Measurements from ENCODE around the gene GID8. TPM values are rescaled to one million over a fixed set of nuclear protein-coding genes. Genes with fewer than 3 reads are reported as not detected.

The GID8 gene
- total and polyA plus RNA-seq, 4 experiments from 2014 or later = 11.2 to 47.8 (median 31.7) TPM

DNA sequence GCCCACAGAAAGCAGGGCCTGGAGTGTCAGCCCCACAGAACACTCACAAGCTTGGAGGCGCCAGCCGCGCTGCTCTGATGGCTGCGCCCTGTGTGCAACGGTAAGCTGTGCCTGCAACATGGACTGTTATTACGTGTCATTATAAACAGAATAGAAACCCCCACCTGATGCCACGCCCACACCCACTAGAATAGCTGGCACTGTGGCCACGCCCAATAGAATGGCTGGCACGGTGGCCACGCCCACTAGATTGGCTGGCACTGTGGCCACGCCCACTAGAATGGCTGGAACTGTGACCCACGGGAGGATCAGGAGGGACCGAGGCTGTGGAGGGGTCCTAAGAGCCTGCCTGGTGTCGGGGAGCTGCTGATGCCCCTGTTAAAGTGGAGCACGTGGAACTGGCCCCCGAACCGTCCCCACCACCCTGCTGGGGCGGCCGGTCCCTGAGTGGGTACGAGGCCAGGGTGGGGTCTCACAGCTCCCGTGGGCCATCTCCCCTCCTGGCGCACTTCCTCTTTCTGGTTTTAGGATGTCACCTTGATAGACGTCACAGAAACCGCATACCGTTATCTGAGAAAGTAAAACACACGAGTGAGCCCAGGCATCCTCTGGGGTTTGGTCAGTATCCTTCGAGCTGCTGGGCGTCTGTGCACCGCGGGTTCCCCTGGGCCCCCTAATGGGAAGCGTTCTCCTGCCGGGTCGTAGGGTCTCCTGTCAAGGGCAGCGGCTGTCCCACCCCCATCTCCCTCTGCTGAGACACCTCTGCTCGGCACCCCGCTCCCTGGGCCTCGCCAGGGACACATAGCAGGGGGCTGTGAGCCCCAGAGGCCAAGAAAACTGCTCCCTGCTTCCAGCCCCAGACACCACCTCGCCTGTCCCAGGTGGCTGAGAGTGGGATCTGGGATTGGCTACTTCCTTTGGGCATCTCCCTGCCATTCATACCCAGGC is 39.9 kb downstream of the GID8 start:
- POLR2A ChIA-PET (ENCODE audit: partially characterized antibody) = interaction anchor here (0.9 to 1.7 kb wide), 4 partner anchors 13 to 184 kb away, joined by 3 to 6 read pairs (median 4); no protein-coding TSS in a partner anchor
- Histone ChIP-seq H3K4me3 (ENCODE audit: low read length in 2 of 2) (peak overlapping the region in 1 of 2 donors; percentile 42), H3K36me3 (ENCODE audit: insufficient read depth, low read length) (no peaks in the 10 kb centered on the region), H3K27me3 (ENCODE audit: insufficient read depth, low read length) (peaks cover 32% of the 10 kb centered on the region), H3K27ac (ENCODE audit: low read depth, low read length) (no peak overlapping the region), H3K9me3 (ENCODE audit: control insufficient read depth in 1 of 2, low read length in 2 of 2) (no peaks in the 10 kb centered on the region), H3K4me1 (ENCODE audit: insufficient read depth, low read length) (peaks cover 47% of the 10 kb centered on the region)
- DNase-seq = peak; percentile 79 to 97 (median 84)
- Mint-ChIP-seq H3K4me3 (peak overlapping the region; percentile 66 to 84 (median 76)), H3K36me3 (no peaks in the 10 kb centered on the region), H3K27me3 (peaks cover 36 to 39% of the 10 kb centered on the region in 2 donors), H3K4me1 (peaks cover 11 to 61% (median 27%) of the 10 kb centered on the region in 4 donors), H3K9me3 (no peaks in the 10 kb centered on the region), H3K27ac (peak overlapping the region; percentile 79 to 96 (median 90))
- intact Hi-C loops (cut with micrococcal nuclease) = no loop called here
- CTCF ChIA-PET (ENCODE audit: partially characterized antibody) = interaction anchor here (0.7 to 1.5 kb wide), 4 partner anchors 9 to 85 kb away, joined by 3 to 7 read pairs (median 4); no protein-coding TSS in a partner anchor

DNA sequence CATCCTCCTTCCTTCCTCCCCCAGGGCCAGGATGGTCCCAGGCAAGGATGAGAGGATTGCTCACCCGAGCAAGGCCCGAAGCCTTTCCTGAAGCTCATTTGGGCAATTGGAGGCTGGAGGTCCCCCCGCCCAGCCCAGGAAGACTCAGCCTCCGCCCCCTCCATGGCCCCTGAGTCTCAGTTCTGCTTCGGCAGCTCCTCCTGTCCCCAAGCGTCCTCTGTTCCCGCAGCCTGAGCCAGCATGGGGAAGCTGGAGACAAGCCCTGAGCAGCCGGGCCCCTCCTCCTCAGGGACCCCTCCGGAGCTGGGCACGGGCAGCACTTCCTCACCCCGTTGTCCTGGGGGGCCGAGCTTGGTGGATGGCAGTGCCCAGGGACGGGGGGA is 40.6 kb downstream of the GID8 start:
- H3K4me1 Mint-ChIP-seq = peaks cover 14 to 65% (median 27%) of the 10 kb centered on the region in 4 donors
- H3K4me3 ChIP-seq (ENCODE audit: low read length in 2 of 2) = no peak overlapping the region
- peak overlapping the region in 2 of 8 donors; percentile 77 to 84 for H3K4me3 Mint-ChIP-seq
- CTCF ChIA-PET (ENCODE audit: partially characterized antibody) = interaction anchor here (1.0 to 2.3 kb wide), 3 partner anchors 9 to 85 kb away, joined by 3 to 12 read pairs (median 4); no protein-coding TSS in a partner anchor
- H3K27me3 ChIP-seq (ENCODE audit: insufficient read depth, low read length) = peaks cover 32% of the 10 kb centered on the region
- DNase-seq = peak in 1 of 5 donors; percentile 39
- no peaks in the 10 kb centered on the region for H3K9me3 ChIP-seq (ENCODE audit: control insufficient read depth in 1 of 2, low read length in 2 of 2)
- H3K27me3 Mint-ChIP-seq = peaks cover 38 to 39% of the 10 kb centered on the region in 2 donors
- H3K27ac Mint-ChIP-seq = peak overlapping the region in 6 of 7 donors; percentile 68 to 96 (median 91)
- H3K36me3 Mint-ChIP-seq = no peaks in the 10 kb centered on the region
- no peak overlapping the region for H3K27ac ChIP-seq (ENCODE audit: low read depth, low read length)
- POLR2A ChIA-PET (ENCODE audit: partially characterized antibody) = interaction anchor here (0.9 to 1.2 kb wide), 3 partner anchors 12 to 184 kb away, joined by 3 to 4 read pairs (median 3); no protein-coding TSS in a partner anchor
- H3K36me3 ChIP-seq (ENCODE audit: insufficient read depth, low read length) = no peaks in the 10 kb centered on the region
- intact Hi-C loops (cut with micrococcal nuclease) = no loop called here
- peaks cover 46% of the 10 kb centered on the region for H3K4me1 ChIP-seq (ENCODE audit: insufficient read depth, low read length)
- H3K9me3 Mint-ChIP-seq = no peaks in the 10 kb centered on the region

DNA sequence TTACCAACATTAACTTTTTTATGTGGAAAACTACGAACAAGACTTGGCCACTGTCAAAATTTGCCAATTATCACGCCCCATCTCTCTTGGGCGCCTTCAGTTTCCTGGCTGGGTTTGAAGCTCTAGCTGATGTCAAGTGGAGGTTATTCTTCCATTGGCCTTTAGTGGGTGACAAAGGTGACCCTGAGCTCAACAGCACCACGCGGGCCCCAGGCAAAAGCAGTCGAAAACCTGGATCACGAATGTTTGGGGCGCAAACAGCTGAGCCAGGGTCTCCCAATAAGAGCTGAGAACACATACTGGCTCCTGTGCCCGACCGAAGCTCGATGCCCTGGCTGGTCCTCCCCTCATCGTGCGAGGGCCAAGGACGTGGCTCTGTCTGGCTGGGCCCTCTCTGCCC is 41.4 kb downstream of the GID8 start:
- no peak for DNase-seq
- no peaks in the 10 kb centered on the region for H3K9me3 ChIP-seq (ENCODE audit: control insufficient read depth in 1 of 2, low read length in 2 of 2)
- Mint-ChIP-seq H3K4me3 (peak overlapping the region in 1 of 8 donors; percentile 52), H3K27me3 (peaks cover 39 to 40% of the 10 kb centered on the region in 2 donors), H3K9me3 (no peaks in the 10 kb centered on the region), H3K27ac (peak overlapping the region in 4 of 7 donors; percentile 32 to 73 (median 39)), H3K36me3 (no peaks in the 10 kb centered on the region), H3K4me1 (peaks cover 14 to 68% (median 27%) of the 10 kb centered on the region in 4 donors)
- H3K4me3 ChIP-seq (ENCODE audit: low read length in 2 of 2) = no peak overlapping the region
- no peaks in the 10 kb centered on the region for H3K36me3 ChIP-seq (ENCODE audit: insufficient read depth, low read length)
- ChIA-PET CTCF (ENCODE audit: partially characterized antibody) (interaction anchor here (1.3 to 2.3 kb wide), 2 partner anchors 30 to 78 kb away, joined by 3 to 12 read pairs; no protein-coding TSS in a partner anchor), POLR2A (ENCODE audit: partially characterized antibody) (interaction anchor here (1.1 to 1.4 kb wide), 2 partner anchors 60 to 122 kb away, joined by 3 to 5 read pairs; no protein-coding TSS in a partner anchor)
- intact Hi-C loops (cut with micrococcal nuclease) = no loop called here
- peaks cover 30% of the 10 kb centered on the region for H3K27me3 ChIP-seq (ENCODE audit: insufficient read depth, low read length)
- no peak overlapping the region for H3K27ac ChIP-seq (ENCODE audit: low read depth, low read length)
- peaks cover 46% of the 10 kb centered on the region for H3K4me1 ChIP-seq (ENCODE audit: insufficient read depth, low read length)

DNA sequence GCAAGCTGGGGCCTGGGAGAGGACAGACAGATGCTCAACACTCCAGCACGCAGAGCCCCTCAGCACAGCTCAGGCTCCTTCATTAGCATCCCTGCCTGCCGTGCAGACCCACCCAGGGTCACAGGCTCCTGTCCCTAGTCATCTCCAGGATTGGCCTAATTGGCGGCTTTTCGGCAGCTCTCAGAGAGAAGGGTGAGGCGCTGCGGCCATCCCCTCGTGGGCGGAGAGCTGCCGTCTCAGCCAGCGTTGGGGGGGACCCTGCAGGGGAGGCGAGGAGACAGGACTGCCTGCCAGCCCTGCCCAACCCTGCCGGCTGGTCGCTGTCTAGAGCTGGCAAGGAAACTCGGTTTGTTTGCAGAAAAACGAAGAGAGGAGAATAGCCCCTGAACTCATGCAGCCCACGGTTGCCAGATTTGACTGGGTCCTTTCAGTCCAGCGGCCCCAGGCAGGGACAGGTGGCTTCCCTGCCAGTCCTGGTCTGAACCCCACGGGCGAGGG is 42.0 kb downstream of the GID8 start:
- Histone ChIP-seq H3K36me3 (ENCODE audit: insufficient read depth, low read length) (no peaks in the 10 kb centered on the region), H3K27ac (ENCODE audit: low read depth, low read length) (no peak overlapping the region), H3K27me3 (ENCODE audit: insufficient read depth, low read length) (peaks cover 26% of the 10 kb centered on the region), H3K9me3 (ENCODE audit: control insufficient read depth in 1 of 2, low read length in 2 of 2) (no peaks in the 10 kb centered on the region), H3K4me1 (ENCODE audit: insufficient read depth, low read length) (peaks cover 46% of the 10 kb centered on the region), H3K4me3 (ENCODE audit: low read length in 2 of 2) (no peak overlapping the region)
- intact Hi-C loops (cut with micrococcal nuclease) = no loop called here
- no peak overlapping the region for H3K27ac Mint-ChIP-seq
- no peaks in the 10 kb centered on the region for H3K36me3 Mint-ChIP-seq
- DNase-seq = no peak
- H3K4me3 Mint-ChIP-seq = no peak overlapping the region
- peaks cover 14 to 62% (median 27%) of the 10 kb centered on the region in 4 donors for H3K4me1 Mint-ChIP-seq
- POLR2A ChIA-PET (ENCODE audit: partially characterized antibody) = interaction anchor here (0.6 to 1.4 kb wide), 3 partner anchors 61 to 1098 kb away, joined by 3 to 5 read pairs (median 3); no protein-coding TSS in a partner anchor
- peaks cover 34 to 40% of the 10 kb centered on the region in 2 donors for H3K27me3 Mint-ChIP-seq
- no peaks in the 10 kb centered on the region for H3K9me3 Mint-ChIP-seq
- CTCF ChIA-PET (ENCODE audit: partially characterized antibody) = interaction anchor here (0.9 to 2.3 kb wide), 4 partner anchors 7 to 79 kb away, joined by 3 to 12 read pairs (median 6); no protein-coding TSS in a partner anchor

DNA sequence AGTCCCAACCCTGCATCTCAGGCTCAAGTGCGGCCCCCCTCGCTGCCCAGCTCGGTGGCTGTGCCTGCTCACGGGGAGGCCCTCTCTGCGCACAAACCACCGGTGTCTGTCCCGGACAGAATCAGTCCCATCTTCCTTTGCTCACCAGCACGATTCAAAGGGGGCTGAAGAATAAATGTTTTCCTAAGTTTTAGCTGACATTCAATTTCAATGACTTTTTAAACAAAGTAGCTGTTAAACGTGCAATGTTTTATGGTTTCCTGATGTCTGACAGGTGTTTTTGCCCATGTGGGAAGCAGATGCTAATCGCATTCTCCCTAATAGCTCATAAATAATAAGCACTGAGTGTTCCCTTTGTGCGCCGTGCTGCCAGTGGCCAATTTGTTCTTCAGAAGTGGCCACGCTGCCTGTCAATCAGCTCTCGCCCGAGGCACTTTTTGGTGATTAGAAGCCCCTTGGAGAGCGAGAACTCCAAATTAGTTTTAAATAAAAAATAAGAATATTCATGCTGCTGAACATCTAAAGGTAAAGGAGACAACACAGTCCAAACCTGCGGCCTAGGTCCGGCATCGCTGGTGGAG is 42.5 kb downstream of the GID8 start:
- H3K4me3 Mint-ChIP-seq = peak overlapping the region in 2 of 8 donors; percentile 18 to 73
- no peak for DNase-seq
- peak overlapping the region in 3 of 7 donors; percentile 17 to 78 (median 37) for H3K27ac Mint-ChIP-seq
- Histone ChIP-seq H3K4me1 (ENCODE audit: insufficient read depth, low read length) (peaks cover 46% of the 10 kb centered on the region), H3K4me3 (ENCODE audit: low read length in 2 of 2) (no peak overlapping the region), H3K9me3 (ENCODE audit: control insufficient read depth in 1 of 2, low read length in 2 of 2) (no peaks in the 10 kb centered on the region), H3K27ac (ENCODE audit: low read depth, low read length) (no peak overlapping the region), H3K36me3 (ENCODE audit: insufficient read depth, low read length) (no peaks in the 10 kb centered on the region), H3K27me3 (ENCODE audit: insufficient read depth, low read length) (peaks cover 26% of the 10 kb centered on the region)
- H3K27me3 Mint-ChIP-seq = peaks cover 32 to 38% of the 10 kb centered on the region in 2 donors
- intact Hi-C loops (cut with micrococcal nuclease) = no loop called here
- H3K4me1 Mint-ChIP-seq = peaks cover 14 to 60% (median 27%) of the 10 kb centered on the region in 4 donors
- ChIA-PET CTCF (ENCODE audit: partially characterized antibody) (interaction anchor here (0.9 to 2.3 kb wide), 4 partner anchors 8 to 79 kb away, joined by 3 to 12 read pairs (median 6); no protein-coding TSS in a partner anchor), POLR2A (ENCODE audit: partially characterized antibody) (interaction anchor here (0.6 to 1.4 kb wide), 2 partner anchors 62 to 1098 kb away, joined by 3 to 5 read pairs; no protein-coding TSS in a partner anchor)
- no peaks in the 10 kb centered on the region for H3K9me3 Mint-ChIP-seq
- no peaks in the 10 kb centered on the region for H3K36me3 Mint-ChIP-seq

DNA sequence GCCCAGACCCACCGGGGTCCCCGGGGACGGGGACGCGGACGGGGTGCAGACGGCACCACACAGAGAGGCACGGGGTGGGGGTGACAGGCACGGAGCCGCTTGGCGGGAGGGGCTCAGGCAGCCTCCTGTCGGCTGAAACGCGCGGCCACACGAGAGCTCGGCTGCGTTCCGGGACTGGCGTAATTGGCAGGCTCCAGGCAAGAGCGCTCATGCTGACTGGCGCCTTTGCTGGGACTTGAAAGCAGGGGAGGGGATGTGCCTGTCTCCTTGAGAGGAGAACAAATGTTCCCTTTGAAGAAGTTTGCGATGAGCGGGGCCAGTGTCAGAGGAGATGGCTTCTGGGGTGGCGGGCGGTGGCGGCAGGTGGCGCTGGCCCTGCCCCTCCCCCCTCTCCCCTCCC is 43.0 kb downstream of the GID8 start:
- Histone ChIP-seq H3K4me3 (ENCODE audit: low read length in 2 of 2) (no peak overlapping the region), H3K4me1 (ENCODE audit: insufficient read depth, low read length) (peaks cover 46% of the 10 kb centered on the region), H3K27me3 (ENCODE audit: insufficient read depth, low read length) (peaks cover 26% of the 10 kb centered on the region), H3K36me3 (ENCODE audit: insufficient read depth, low read length) (no peaks in the 10 kb centered on the region), H3K27ac (ENCODE audit: low read depth, low read length) (no peak overlapping the region), H3K9me3 (ENCODE audit: control insufficient read depth in 1 of 2, low read length in 2 of 2) (no peaks in the 10 kb centered on the region)
- intact Hi-C loops (cut with micrococcal nuclease) = no loop called here
- H3K36me3 Mint-ChIP-seq = no peaks in the 10 kb centered on the region
- H3K4me1 Mint-ChIP-seq = peaks cover 14 to 60% (median 27%) of the 10 kb centered on the region in 4 donors
- ChIA-PET POLR2A (ENCODE audit: partially characterized antibody) (no interaction called here), CTCF (ENCODE audit: partially characterized antibody) (interaction anchor here (0.9 to 2.3 kb wide), 3 partner anchors 9 to 28 kb away, joined by 3 to 12 read pairs (median 9); no protein-coding TSS in a partner anchor)
- peaks cover 30 to 36% of the 10 kb centered on the region in 2 donors for H3K27me3 Mint-ChIP-seq
- H3K4me3 Mint-ChIP-seq = peak overlapping the region in 5 of 8 donors; percentile 42 to 75 (median 66)
- H3K27ac Mint-ChIP-seq = peak overlapping the region in 3 of 7 donors; percentile 17 to 31 (median 17)
- peak; percentile 30 to 77 (median 37) for DNase-seq
- no peaks in the 10 kb centered on the region for H3K9me3 Mint-ChIP-seq

Measured in CD4-positive, alpha-beta memory T cell (primary cell).